ENCODE measurements around the gene LRPAP1.

LRPAP1 gene

GRCh38 chr4:3531318-3531878 lies 824 bp downstream of the LRPAP1 start:
- no peak for DNase-seq (ENCODE audit: low read depth in 3 of 3)

- no peak for DNase-seq (ENCODE audit: low read depth in 3 of 3)
These were observed 1.5 kb downstream of the LRPAP1 start for GRCh38 chr4:3530663-3531254.

- no peak for DNase-seq (ENCODE audit: low read depth in 3 of 3)
These were observed 2.2 kb downstream of the LRPAP1 start for GRCh38 chr4:3530051-3530450.

GRCh38 chr4:3529363-3529762 lies 2.9 kb downstream of the LRPAP1 start:
- no peak for DNase-seq (ENCODE audit: low read depth in 3 of 3)

- no peak for DNase-seq (ENCODE audit: low read depth in 3 of 3)
These were observed 4.0 kb downstream of the LRPAP1 start for GRCh38 chr4:3527914-3528876.

- no peak for DNase-seq (ENCODE audit: low read depth in 3 of 3)
These were observed 4.9 kb downstream of the LRPAP1 start for GRCh38 chr4:3527101-3527913.

- no peak for DNase-seq (ENCODE audit: low read depth in 3 of 3)
These were observed 5.8 kb downstream of the LRPAP1 start for GRCh38 chr4:3526456-3526855.

- no peak for DNase-seq (ENCODE audit: low read depth in 3 of 3)
These were observed 6.4 kb downstream of the LRPAP1 start for GRCh38 chr4:3525532-3526430.

- DNase-seq (ENCODE audit: low read depth in 3 of 3): no peak
These were observed 7.3 kb downstream of the LRPAP1 start for GRCh38 chr4:3524920-3525319.

- DNase-seq (ENCODE audit: low read depth in 3 of 3): no peak
These were observed 7.9 kb downstream of the LRPAP1 start for GRCh38 chr4:3524349-3524748.

GRCh38 chr4:3523628-3524221 lies 8.5 kb downstream of the LRPAP1 start:
- DNase-seq (ENCODE audit: low read depth in 3 of 3): no peak

GRCh38 chr4:3523146-3523627 lies 9.0 kb downstream of the LRPAP1 start:
- no peak for DNase-seq (ENCODE audit: low read depth in 3 of 3)

GRCh38 chr4:3522651-3523050 lies 9.6 kb downstream of the LRPAP1 start:
- no peak for DNase-seq (ENCODE audit: low read depth in 3 of 3)

GRCh38 chr4:3522326-3522640 lies 9.9 kb downstream of the LRPAP1 start:
- no peak for DNase-seq (ENCODE audit: low read depth in 3 of 3)

GRCh38 chr4:3521621-3522325 lies 10.4 kb downstream of the LRPAP1 start:
- DNase-seq (ENCODE audit: low read depth in 3 of 3): no peak

GRCh38 chr4:3520796-3521600 lies 11.2 kb downstream of the LRPAP1 start:
- no peak for DNase-seq (ENCODE audit: low read depth in 3 of 3)

GRCh38 chr4:3520276-3520675 lies 11.9 kb downstream of the LRPAP1 start:
- DNase-seq (ENCODE audit: low read depth in 3 of 3): no peak

GRCh38 chr4:3519468-3520264 lies 12.6 kb downstream of the LRPAP1 start:
- no peak for DNase-seq (ENCODE audit: low read depth in 3 of 3)

All from stimulated activated CD4-positive, alpha-beta T cell treated with anti-CD3 and anti-CD28 coated beads, TNF-alpha, amount 100 ng/mL, for 48 hours (primary cell).